ENCODE measurements around the gene PTPRM.

- TF ChIP-seq ZNF274 (IDR thresholded peaks at IDR 0.05; ENCODE audit: low read depth, low read length) (no peak), SUZ12 (IDR thresholded peaks at IDR 0.05; ENCODE audit: extremely low read depth, insufficient read depth, insufficient read length) (no peak)
Observed at GRCh38 chr18:7817575-7818230, 250.6 kb downstream of the PTPRM start.
